Measurements from ENCODE around the gene SLC29A4. TPM values are rescaled to one million over a fixed set of nuclear protein-coding genes. Genes with fewer than 3 reads are reported as not detected.
"Not testable (repeated sequence)": the region's sequence is repeated elsewhere in the genome, so short reads cannot be mapped to it uniquely, and the experiment has no call there.

The SLC29A4 gene
- polyA plus RNA-seq, 6 donors from 2014 or later: 0.12 to 0.19 (median 0.16) TPM; not detected in 3

GRCh38 chr7:5294169-5294987 lies 11.6 kb downstream of the SLC29A4 start:
- peak overlapping the region in 2 of 6 donors; percentile 12 to 78 for H3K27ac Mint-ChIP-seq
- peaks cover 8 to 52% (median 42%) of the 10 kb centered on the region in 3 donors for H3K27me3 Mint-ChIP-seq
- H3K36me3 Mint-ChIP-seq: peaks cover 3 to 9% of the 10 kb centered on the region in 2 donors
- H3K9me3 Mint-ChIP-seq: peaks cover 0 to 14% (median 11%) of the 10 kb centered on the region in 7 donors
- peak overlapping the region in 3 of 8 donors; percentile 23 to 43 (median 33) for H3K4me3 Mint-ChIP-seq
- DNase-seq (no peak), ATAC-seq (ENCODE audit: low read depth in 2 of 2) (no peak)
- peaks cover 16 to 24% (median 16%) of the 10 kb centered on the region in 3 donors for H3K4me1 Mint-ChIP-seq

DNA sequence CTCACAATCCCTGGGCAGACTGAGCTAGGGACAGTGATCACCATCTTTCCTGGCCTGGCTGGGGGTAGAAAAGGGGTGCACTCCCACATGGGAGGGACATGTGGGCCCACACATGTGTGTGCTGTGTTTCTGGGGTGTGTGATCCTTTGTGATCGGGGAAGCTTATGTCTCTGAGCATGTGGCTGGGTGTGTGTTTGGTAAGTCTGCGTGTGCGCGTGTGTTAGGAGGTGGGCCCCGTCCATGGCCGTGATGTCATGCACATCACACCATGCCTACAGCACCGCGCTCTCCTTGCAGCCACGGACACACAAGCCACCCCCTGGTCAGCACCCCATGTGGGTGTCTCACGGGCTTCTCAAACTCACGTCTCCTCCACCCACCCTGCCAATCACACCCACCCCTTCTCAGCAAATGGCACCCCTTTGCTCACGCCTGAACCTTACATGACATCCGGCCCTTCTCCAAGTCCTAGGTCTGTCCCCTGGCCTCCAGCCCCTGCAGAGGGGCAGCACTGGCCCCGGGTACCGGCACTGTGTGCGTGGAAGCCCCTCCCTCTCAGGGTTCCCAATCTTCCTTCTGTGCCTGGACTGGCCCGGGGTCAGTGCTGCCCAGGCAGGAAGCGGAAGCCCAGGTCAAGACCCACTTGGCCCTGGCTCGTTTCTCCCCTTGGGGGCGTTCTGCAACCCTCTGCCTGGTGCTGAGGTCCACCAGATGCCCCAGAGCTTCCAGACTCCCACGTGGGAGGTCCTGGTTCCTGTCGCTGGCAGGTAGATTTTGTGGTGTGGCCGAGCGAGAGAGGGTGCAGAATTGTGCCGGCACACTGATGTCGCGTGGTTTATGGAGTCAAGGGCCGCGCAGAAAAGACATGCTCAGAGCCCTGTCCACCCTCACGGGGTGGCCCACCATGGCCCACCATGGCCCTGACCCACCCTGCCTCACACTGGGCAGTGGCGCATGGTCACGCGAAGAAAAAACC lies 12.6 kb downstream of the SLC29A4 start:
- DNase-seq: no peak
- H3K4me1 Mint-ChIP-seq: peaks cover 16 to 24% (median 16%) of the 10 kb centered on the region in 3 donors
- peak overlapping the region in 6 of 8 donors; percentile 56 to 80 (median 68) for H3K4me3 Mint-ChIP-seq
- peaks cover 11 to 61% (median 52%) of the 10 kb centered on the region in 3 donors for H3K27me3 Mint-ChIP-seq
- H3K27ac Mint-ChIP-seq: peak overlapping the region in 1 of 6 donors; percentile 91
- H3K9me3 Mint-ChIP-seq: peaks cover 0 to 14% (median 11%) of the 10 kb centered on the region in 7 donors
- H3K36me3 Mint-ChIP-seq: peaks cover 3 to 9% of the 10 kb centered on the region in 2 donors
- ATAC-seq (ENCODE audit: low read depth in 2 of 2): no peak

- Mint-ChIP-seq H3K4me1 (peaks cover 16 to 24% (median 16%) of the 10 kb centered on the region in 3 donors), H3K4me3 (peak overlapping the region in 5 of 8 donors; percentile 56 to 80 (median 68)), H3K27ac (peak overlapping the region in 3 of 6 donors; percentile 55 to 94 (median 71)), H3K36me3 (peaks cover 3 to 9% of the 10 kb centered on the region in 2 donors), H3K27me3 (peaks cover 11 to 67% (median 55%) of the 10 kb centered on the region in 3 donors), H3K9me3 (peaks cover 2 to 14% (median 11%) of the 10 kb centered on the region in 7 donors)
- no peak for DNase-seq
- peak in 1 of 2 donors; percentile 22 for ATAC-seq (ENCODE audit: low read depth in 2 of 2)
Measured at GRCh38 chr7:5296015-5296610, 13.4 kb downstream of the SLC29A4 start.

DNA sequence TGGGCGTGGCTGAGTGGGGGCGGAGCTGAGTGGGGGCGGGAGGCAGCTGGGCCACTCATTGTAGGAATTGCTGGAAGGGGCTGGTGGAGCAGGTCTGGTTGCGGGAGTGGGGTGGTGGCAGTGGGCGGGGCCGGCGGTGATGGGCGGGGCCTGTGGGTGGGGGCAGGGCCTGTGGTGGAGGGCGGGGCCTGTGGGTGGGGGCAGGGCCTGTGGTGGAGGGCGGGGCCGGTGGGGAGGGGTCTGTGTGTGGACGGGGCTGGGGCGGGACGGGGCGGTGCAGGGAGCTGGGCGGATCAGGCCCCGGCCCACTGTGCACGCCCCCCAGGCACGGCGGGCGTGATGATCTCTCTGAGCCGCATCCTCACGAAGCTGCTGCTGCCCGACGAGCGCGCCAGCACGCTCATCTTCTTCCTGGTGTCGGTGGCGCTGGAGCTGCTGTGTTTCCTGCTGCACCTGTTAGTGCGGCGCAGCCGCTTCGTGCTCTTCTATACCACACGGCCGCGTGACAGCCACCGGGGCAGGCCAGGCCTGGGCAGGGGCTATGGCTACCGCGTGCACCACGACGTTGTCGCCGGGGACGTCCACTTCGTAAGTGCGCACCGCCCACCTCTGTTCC lies 14.0 kb downstream of the SLC29A4 start:
- Mint-ChIP-seq H3K36me3 (peaks cover 3 to 9% of the 10 kb centered on the region in 2 donors), H3K27me3 (peaks cover 11 to 73% (median 55%) of the 10 kb centered on the region in 3 donors), H3K27ac (peak overlapping the region in 3 of 6 donors; percentile 21 to 89 (median 83)), H3K4me1 (peaks cover 16 to 24% (median 21%) of the 10 kb centered on the region in 3 donors), H3K4me3 (peak overlapping the region; percentile 78 to 93 (median 84)), H3K9me3 (peaks cover 5 to 14% (median 11%) of the 10 kb centered on the region in 7 donors)
- peak; percentile 38 for DNase-seq
- ATAC-seq (ENCODE audit: low read depth in 2 of 2): peak; percentile 78 to 83

- DNase-seq (no peak), ATAC-seq (ENCODE audit: low read depth in 2 of 2) (no peak)
- Mint-ChIP-seq H3K9me3 (peaks cover 0 to 5% (median 0%) of the 10 kb centered on the region in 7 donors), H3K27me3 (peaks cover 11 to 65% (median 55%) of the 10 kb centered on the region in 3 donors), H3K4me1 (peaks cover 16 to 29% (median 21%) of the 10 kb centered on the region in 3 donors), H3K36me3 (no peaks in the 10 kb centered on the region), H3K27ac (peak overlapping the region in 2 of 6 donors; percentile 12 to 38), H3K4me3 (peak overlapping the region in 1 of 8 donors; percentile 15)
Measured at GRCh38 chr7:5300366-5300765, 17.6 kb downstream of the SLC29A4 start.

DNA sequence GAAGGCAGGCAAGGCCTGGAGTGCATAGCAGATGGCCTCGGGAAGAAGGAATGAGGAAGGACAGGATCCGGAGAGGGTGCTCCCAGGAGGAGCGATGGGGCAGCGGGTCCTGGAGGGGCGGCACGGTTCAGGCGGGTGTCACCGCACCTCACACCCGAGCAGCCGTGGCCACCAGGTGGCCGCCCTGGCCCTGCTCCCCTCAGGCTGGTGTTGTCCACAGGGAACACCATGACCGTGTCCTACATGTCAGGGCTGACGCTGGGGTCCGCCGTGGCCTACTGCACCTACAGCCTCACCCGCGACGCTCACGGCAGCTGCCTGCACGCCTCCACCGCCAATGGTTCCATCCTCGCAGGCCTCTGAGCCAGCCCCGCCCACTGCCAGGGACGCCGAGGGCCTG lies 19.8 kb downstream of the SLC29A4 start:
- Mint-ChIP-seq H3K27me3 (peaks cover 3 to 45% (median 37%) of the 10 kb centered on the region in 3 donors), H3K4me1 (peaks cover 3 to 13% (median 9%) of the 10 kb centered on the region in 3 donors), H3K36me3 (no peaks in the 10 kb centered on the region), H3K9me3 (peaks cover 0 to 5% (median 0%) of the 10 kb centered on the region in 7 donors), H3K4me3 (no peak overlapping the region), H3K27ac (no peak overlapping the region)
- ATAC-seq (ENCODE audit: low read depth in 2 of 2): no peak
- no peak for DNase-seq

DNA sequence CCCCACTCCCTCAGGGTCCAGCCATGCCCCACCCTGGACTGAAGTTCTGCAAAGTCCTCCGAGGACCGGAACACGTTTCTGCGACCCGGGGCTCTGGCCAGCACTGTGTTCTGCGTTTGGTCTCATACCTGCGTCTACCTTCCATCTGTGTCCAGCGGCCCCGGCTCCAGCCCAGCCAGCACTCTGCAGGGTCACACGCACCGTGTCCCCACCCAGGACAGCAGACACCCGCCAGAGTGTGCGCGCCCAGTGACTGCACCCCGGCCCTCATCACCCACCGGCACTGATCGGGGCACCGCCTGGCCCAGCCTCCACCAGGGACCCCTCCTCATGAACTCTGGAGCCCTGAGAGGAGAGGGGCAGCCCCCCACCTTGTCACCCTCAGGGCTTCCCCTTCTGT lies 20.3 kb downstream of the SLC29A4 start:
- H3K4me3 Mint-ChIP-seq: no peak overlapping the region
- no peak for DNase-seq
- peaks cover 3 to 11% (median 7%) of the 10 kb centered on the region in 3 donors for H3K4me1 Mint-ChIP-seq
- H3K9me3 Mint-ChIP-seq: peaks cover 0 to 5% (median 0%) of the 10 kb centered on the region in 7 donors
- peak overlapping the region in 1 of 6 donors; percentile 39 for H3K27ac Mint-ChIP-seq
- no peak for ATAC-seq (ENCODE audit: low read depth in 2 of 2)
- peaks cover 0 to 4% of the 10 kb centered on the region in 2 donors for H3K36me3 Mint-ChIP-seq
- peaks cover 3 to 40% (median 32%) of the 10 kb centered on the region in 3 donors for H3K27me3 Mint-ChIP-seq

DNA sequence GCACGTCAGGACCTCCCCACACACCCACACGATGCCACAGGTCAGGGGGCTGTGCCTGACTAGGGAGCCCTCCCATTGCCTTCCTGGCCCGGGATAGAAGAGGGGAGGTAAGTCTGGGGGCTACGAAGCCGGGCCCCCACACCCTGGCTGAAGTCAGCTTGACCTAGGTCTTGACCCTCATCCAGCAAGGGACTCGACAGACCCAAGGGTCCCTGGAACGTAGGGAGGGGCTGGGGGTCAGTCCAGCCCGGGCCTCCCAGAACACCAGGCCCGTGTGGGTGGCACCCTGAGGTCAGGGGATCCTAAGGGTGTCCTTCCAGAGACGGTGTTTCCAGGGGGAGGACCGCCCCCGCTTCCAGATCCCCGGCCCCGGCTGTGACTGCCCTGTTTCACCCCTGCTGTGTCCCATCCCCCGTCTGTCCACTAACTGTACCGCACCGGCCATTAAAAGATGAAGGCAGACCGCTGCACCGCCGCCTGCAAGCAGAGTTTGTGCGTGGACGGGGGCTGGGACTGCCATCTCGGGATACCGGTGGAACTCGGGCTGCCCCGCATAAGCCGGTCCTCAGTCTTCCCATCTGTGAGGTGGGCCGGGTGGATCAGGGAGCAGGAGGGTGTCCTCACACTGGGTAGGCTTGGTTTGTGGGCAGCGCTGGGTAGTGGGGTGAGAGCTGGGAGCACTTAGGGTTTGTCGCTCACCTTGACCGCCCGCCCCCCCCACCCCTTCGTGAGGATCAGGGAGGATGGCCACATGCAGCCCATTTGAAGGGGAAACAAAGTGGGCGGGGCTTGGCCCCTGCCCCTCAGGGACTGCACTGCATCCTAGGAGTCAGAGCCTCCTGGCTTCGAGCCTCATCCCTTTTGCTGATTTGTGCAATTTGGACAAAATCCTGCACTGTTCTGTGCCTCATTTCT lies 21.1 kb downstream of the SLC29A4 start:
- ATAC-seq (ENCODE audit: low read depth in 2 of 2) (no peak), DNase-seq (no peak)
- Mint-ChIP-seq H3K4me3 (no peak overlapping the region), H3K27me3 (peaks cover 3 to 32% (median 24%) of the 10 kb centered on the region in 3 donors), H3K36me3 (peaks cover 5 to 11% of the 10 kb centered on the region in 2 donors), H3K9me3 (peaks cover 0 to 5% (median 0%) of the 10 kb centered on the region in 7 donors), H3K27ac (peak overlapping the region in 1 of 6 donors; percentile 47), H3K4me1 (peaks cover 0 to 5% (median 4%) of the 10 kb centered on the region in 3 donors)

DNA sequence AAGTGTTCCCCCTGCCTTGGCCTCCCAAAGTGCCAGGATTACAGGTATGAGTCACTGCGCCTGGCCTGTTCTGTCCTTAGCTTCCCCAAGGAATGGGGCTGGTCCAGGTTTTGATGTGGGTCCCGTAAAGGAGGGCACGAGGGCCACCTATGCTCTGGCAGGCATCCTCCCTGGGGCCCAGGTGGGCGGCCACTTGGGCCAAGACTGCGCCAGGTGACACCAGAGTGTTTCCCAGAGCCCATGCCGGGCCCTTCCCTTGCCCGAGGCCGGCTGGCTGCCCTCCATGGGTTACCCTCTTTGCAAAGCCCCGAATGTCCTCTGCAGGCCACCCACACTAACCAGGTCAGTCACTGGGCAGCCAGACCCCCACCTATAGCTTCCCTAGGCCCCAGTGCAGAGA lies 22.3 kb downstream of the SLC29A4 start:
- ATAC-seq (ENCODE audit: low read depth in 2 of 2); H3K4me1 Mint-ChIP-seq; DNase-seq; H3K9me3 Mint-ChIP-seq; H3K4me3 Mint-ChIP-seq; H3K27ac Mint-ChIP-seq: not testable (repeated sequence)
- peaks cover 0 to 20% (median 12%) of the 10 kb centered on the region in 3 donors for H3K27me3 Mint-ChIP-seq
- H3K36me3 Mint-ChIP-seq: peaks cover 5 to 11% of the 10 kb centered on the region in 2 donors

- not testable (repeated sequence) for H3K27me3 Mint-ChIP-seq; H3K27ac Mint-ChIP-seq; ATAC-seq (ENCODE audit: low read depth in 2 of 2); H3K4me3 Mint-ChIP-seq; H3K4me1 Mint-ChIP-seq; DNase-seq; H3K9me3 Mint-ChIP-seq
- H3K36me3 Mint-ChIP-seq: peaks cover 10 to 11% of the 10 kb centered on the region in 2 donors
Measured at GRCh38 chr7:5307221-5308142, 24.7 kb downstream of the SLC29A4 start.

GRCh38 chr7:5309146-5309545 lies 26.4 kb downstream of the SLC29A4 start:
- no peaks in the 10 kb centered on the region for H3K27me3 Mint-ChIP-seq
- H3K27ac Mint-ChIP-seq: no peak overlapping the region
- H3K4me3 Mint-ChIP-seq: no peak overlapping the region
- no peaks in the 10 kb centered on the region for H3K9me3 Mint-ChIP-seq
- no peaks in the 10 kb centered on the region for H3K4me1 Mint-ChIP-seq
- DNase-seq (no peak), ATAC-seq (ENCODE audit: low read depth in 2 of 2) (no peak)
- H3K36me3 Mint-ChIP-seq: peaks cover 10 to 11% of the 10 kb centered on the region in 2 donors
